HepG2 (cell line): ENCODE results near the gene PLCG1. TPM values are rescaled to one million over a fixed set of nuclear protein-coding genes. Genes with fewer than 3 reads are reported as not detected.

Source experiments
- BCL3 ChIP-seq: sonication (generic); formaldehyde crosslinking; IDR thresholded peaks from 2 replicates; pipeline ENCODE4 v1.5.1; 2020; ENCODE audit warnings: mild to moderate bottlenecking, missing genetic modification reagents, moderate library complexity
- BRF2 ChIP-seq: sonication (generic); formaldehyde crosslinking; IDR thresholded peaks from 2 replicates; pipeline ENCODE4 v1.8.1; 2022; ENCODE audit warnings: mild to moderate bottlenecking, missing genetic modification reagents
- FIP1L1 ChIP-seq: fragments of 200-400 bp; formaldehyde crosslinking; IDR thresholded peaks from 2 replicates; pipeline ENCODE4 v1.6.1; 2018; ENCODE audit warnings: low read depth, mild to moderate bottlenecking, low read length, moderate library complexity, borderline replicate concordance; ENCODE audit not compliant: insufficient read depth
- HNRNPH1 ChIP-seq: fragments of 200-400 bp; formaldehyde crosslinking; optimal IDR thresholded peaks from 2 replicates; pipeline ENCODE3; 2017; ENCODE audit warnings: mild to moderate bottlenecking, low read depth, low read length
- KLF16 ChIP-seq, 2 experiments: sonication (generic) in 1 of 2; formaldehyde crosslinking in 1 of 2; IDR thresholded peaks; 2 replicates each; pipeline versions ENCODE4 v1.6.1 to v1.8.0; 2016 to 2023; ENCODE audit warnings: missing genetic modification reagents in 2 of 2, missing compliant biosample characterization in 1 of 2
- KMT2A ChIP-seq: sonication (generic); formaldehyde crosslinking; IDR thresholded peaks from 2 replicates; pipeline ENCODE4 v1.4.0; 2020; ENCODE audit warnings: missing genetic modification reagents
- RAD21 ChIP-seq: fragments of 450-650 bp; formaldehyde crosslinking; IDR thresholded peaks from 2 replicates; pipeline ENCODE4 v1.5.0; 2020; ENCODE audit warnings: mild to moderate bottlenecking
- SKIL ChIP-seq: sonication (generic); formaldehyde crosslinking; IDR thresholded peaks from 2 replicates; pipeline ENCODE4 v1.8.0; 2022; ENCODE audit warnings: missing genetic modification reagents, mild to moderate bottlenecking, moderate library complexity, borderline replicate concordance
- SMYD3 ChIP-seq: sonication (generic); formaldehyde crosslinking; IDR thresholded peaks from 2 replicates; pipeline ENCODE4 v1.8.1; 2023; ENCODE audit warnings: mild to moderate bottlenecking, missing genetic modification reagents
- SP2 ChIP-seq: sonication (generic); formaldehyde crosslinking; IDR thresholded peaks from 2 replicates; pipeline ENCODE4 v1.5.1; 2020; ENCODE audit warnings: mild to moderate bottlenecking, missing genetic modification reagents
- TARDBP ChIP-seq: sonication (generic); formaldehyde crosslinking; IDR thresholded peaks from 2 replicates; pipeline ENCODE4 v1.8.0; 2022; ENCODE audit warnings: mild to moderate bottlenecking, missing genetic modification reagents
- ZBTB10 ChIP-seq: sonication (generic); formaldehyde crosslinking; IDR thresholded peaks from 2 replicates; pipeline ENCODE4 v1.4.0; 2020; ENCODE audit warnings: missing genetic modification reagents, borderline replicate concordance
- ZBTB33 ChIP-seq: sonication (generic); formaldehyde crosslinking; IDR thresholded peaks from 2 replicates; pipeline ENCODE4 v1.4.0; 2020; ENCODE audit warnings: missing genetic modification reagents
- ZGPAT ChIP-seq: IDR thresholded peaks from 2 replicates; pipeline ENCODE4 v1.6.1; 2016; ENCODE audit warnings: mild to moderate bottlenecking
- ZNF350 ChIP-seq: sonication (generic); formaldehyde crosslinking; IDR thresholded peaks from 2 replicates; pipeline ENCODE4 v1.4.0; 2020; ENCODE audit warnings: mild to moderate bottlenecking, low read depth, missing genetic modification reagents, borderline replicate concordance
- ZNF629 ChIP-seq: sonication (generic); formaldehyde crosslinking; conservative IDR thresholded peaks from 2 replicates; pipeline ENCODE4 v1.5.0; 2020; ENCODE audit warnings: missing genetic modification reagents
- ZNF878 ChIP-seq: sonication (generic); formaldehyde crosslinking; IDR thresholded peaks from 2 replicates; pipeline ENCODE4 v1.8.1; 2023; ENCODE audit warnings: mild to moderate bottlenecking, missing genetic modification reagents, moderate library complexity
- polyA plus RNA-seq, 8 experiments: library from polyadenylated mRNA; depleted of rRNA in 3 of 8; stranded (reverse) in 7 of 8; unstranded in 1 of 8; fragments of >200 nt; fragmentation: Illumina TruSeq in 4 of 8; extraction: Trizol in 4 of 8; gene quantifications; 2 replicates each; pipeline versions ENCODE4 v1.2.1 to v1.2.3, GENCODE V29; 2011 to 2016; ENCODE audit warnings: low read depth in 4 of 8, missing spikeins in 1 of 8, mixed read lengths in 1 of 8; ENCODE audit not compliant: insufficient read depth in 1 of 8
- total RNA-seq, 5 experiments: library from RNA; depleted of rRNA; stranded (reverse); fragments of >200 nt; fragmentation: Illumina TruSeq; extraction: Trizol; gene quantifications; 2 replicates each; pipeline ENCODE4 v1.2.3, GENCODE V29; 2016; ENCODE audit warnings: low read depth in 1 of 5

PLCG1 gene
- total and polyA plus RNA-seq, 2 of the 13 experiments (the other 11 are each of a cell fraction or from before 2014, with no cell fraction given): 85.3 to 158 TPM

DNA sequence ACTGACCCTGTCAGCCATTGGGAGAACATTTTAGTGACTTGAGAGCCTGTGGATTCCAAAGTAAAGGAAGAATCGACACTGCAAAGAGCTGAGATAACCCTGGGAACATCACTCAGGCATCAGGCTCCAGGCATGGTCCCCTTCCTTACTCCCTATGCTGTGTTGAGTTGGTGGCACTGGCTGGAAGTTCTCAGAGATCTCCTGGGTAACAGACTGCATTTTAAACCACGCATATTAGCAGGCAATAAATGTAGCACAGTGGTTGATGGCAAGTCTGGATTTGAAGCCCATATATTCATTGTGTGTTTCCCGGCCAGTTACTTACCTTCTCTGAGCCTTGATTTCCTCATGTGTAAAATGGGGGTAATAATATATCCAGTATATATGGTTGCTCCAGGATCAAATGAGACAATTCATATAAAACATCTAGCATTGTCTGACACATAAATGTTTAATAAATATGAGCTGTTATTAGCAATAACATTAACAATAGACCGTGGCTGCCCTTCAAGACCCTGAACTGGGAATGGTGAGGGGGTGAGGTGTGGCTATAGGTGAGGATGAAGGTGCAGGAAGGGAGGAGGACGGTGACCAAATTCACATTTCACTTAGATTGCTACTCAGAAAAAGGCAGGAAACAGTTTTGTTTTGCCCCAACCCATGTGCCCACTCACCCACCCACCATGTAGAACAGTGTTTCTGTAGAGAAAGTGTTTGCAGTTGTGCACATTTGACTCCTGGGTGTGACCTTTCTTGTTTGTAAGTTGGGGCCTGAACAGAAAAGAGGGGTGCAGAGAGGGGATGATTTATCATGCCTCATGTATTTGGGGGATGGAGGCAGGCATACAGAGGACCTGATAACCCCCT lies 2.1 kb downstream of the PLCG1 start (continued):
- 0 out of 2 replicates have a peak, but pooled peaks have one; percentile 39 for TF ChIP-seq BCL3 (CRISPR knock-in tag)
- no peak for TF ChIP-seq BRF2 (CRISPR knock-in tag)
- 0 out of 4 replicates have a peak, but pooled peaks of 1 of the 2 experiments have one; percentile 50 for TF ChIP-seq KLF16 (CRISPR knock-in tag; IDR thresholded peaks at IDR 0.05)
- no peak for TF ChIP-seq SMYD3 (CRISPR knock-in tag)
- TF ChIP-seq TARDBP (CRISPR knock-in tag): no peak
- no peak for TF ChIP-seq KMT2A
- peak; percentile 48 for TF ChIP-seq ZNF629 (CRISPR knock-in tag)
- TF ChIP-seq SP2 (CRISPR knock-in tag): no peak
- no peak for TF ChIP-seq HNRNPH1
- TF ChIP-seq ZGPAT (CRISPR knock-in tag): no peak
- 0 out of 2 replicates have a peak, but pooled peaks have one; percentile 42 for TF ChIP-seq ZBTB10 (CRISPR knock-in tag)
- no peak for TF ChIP-seq ZNF878 (CRISPR knock-in tag)
- TF ChIP-seq FIP1L1: no peak
- no peak for TF ChIP-seq RAD21 (CRISPR knock-in tag)
- no peak for TF ChIP-seq SKIL (CRISPR knock-in tag)
- no peak for TF ChIP-seq ZNF350
- no peak for TF ChIP-seq ZBTB33 (CRISPR knock-in tag)
